Calu3 (cell line): ENCODE data around the gene TDRD10. TPM values are rescaled to one million over a fixed set of nuclear protein-coding genes. Genes with fewer than 3 reads are reported as not detected.

Experiments used
- BruUV-seq: library from RNA; stranded (reverse); fragments of 400-500 nt; replicated peaks from 2 replicates; lab custom pipeline; 2021; lab: Mats Ljungman, UMichigan
- CTCF ChIA-PET: fragments of 300-600 bp; sonication (Branson Sonifier 250); formaldehyde crosslinking; loops from one replicate; lab custom pipeline; 2022; ENCODE audit warnings: antibody characterized with exemption; lab: Charles Lee
- DNase-seq: peaks from one replicate; pipeline ENCODE4 v3.0.0; 2022
- H3K27ac Mint-ChIP-seq: one replicate; pipeline ENCODE4 v1.8.0; 2022; ENCODE audit warnings: mixed read lengths; ENCODE audit not compliant: unreplicated experiment
- H3K27me3 Mint-ChIP-seq: one replicate; pipeline ENCODE4 v1.8.0; 2022; ENCODE audit warnings: mixed read lengths; ENCODE audit not compliant: unreplicated experiment
- H3K36me3 Mint-ChIP-seq: one replicate; pipeline ENCODE4 v1.8.0; 2022; ENCODE audit warnings: mild to moderate bottlenecking, moderate library complexity, mixed read lengths; ENCODE audit not compliant: insufficient read depth, unreplicated experiment
- H3K4me1 Mint-ChIP-seq: one replicate; pipeline ENCODE4 v1.8.0; 2022; ENCODE audit warnings: mild to moderate bottlenecking, low read depth, mixed read lengths; ENCODE audit not compliant: unreplicated experiment
- H3K4me3 Mint-ChIP-seq: one replicate; pipeline ENCODE4 v1.8.0; 2022; ENCODE audit warnings: mild to moderate bottlenecking, low read depth, moderate library complexity, mixed read lengths; ENCODE audit not compliant: unreplicated experiment
- H3K9me3 Mint-ChIP-seq: one replicate; pipeline ENCODE4 v1.8.0; 2022; ENCODE audit warnings: low read depth, mixed read lengths; ENCODE audit not compliant: unreplicated experiment
- intact Hi-C: fragments of 100-400 bp; cut with micrococcal nuclease; formaldehyde crosslinking; loops from one replicate; pipeline ENCODE4 v1.10.0; 2022; ENCODE audit not compliant: unreplicated experiment
- total RNA-seq: library from RNA; stranded (reverse); gene quantifications from 2 replicates; pipeline ENCODE4 v1.2.3, GENCODE V29; 2022
- TF ChIP-seq, protein P1 (sequence below): fragments of 200-600 bp; IDR thresholded peaks from one replicate; pipeline ENCODE4 v1.8.0; 2022; ENCODE audit warnings: antibody characterized with exemption; ENCODE audit not compliant: unreplicated experiment

TDRD10 gene
- total RNA-seq, 1 experiment from 2014 or later, result not detected

DNA sequence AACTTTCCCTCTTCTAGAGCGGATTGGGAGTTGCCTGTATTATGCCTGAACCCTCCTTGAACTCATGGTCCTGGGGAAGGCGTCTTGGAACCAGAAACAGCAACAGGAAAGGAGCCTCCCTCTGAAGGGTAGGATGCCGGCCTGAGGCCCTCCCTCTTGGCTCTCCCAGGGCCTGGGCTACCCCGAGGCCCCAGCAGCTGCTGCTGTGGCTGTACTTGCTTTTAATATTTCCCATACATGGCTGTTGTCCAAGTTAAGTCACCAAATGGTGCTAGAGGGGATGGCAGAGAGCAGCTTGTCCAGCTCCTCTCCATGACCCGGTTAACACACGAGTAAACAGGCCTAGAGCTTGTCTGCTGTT, 76.0 kb downstream of the TDRD10 start:
- Mint-ChIP-seq H3K27ac (no peak overlapping the region), H3K4me3 (no peak overlapping the region), H3K27me3 (peaks cover 35% of the 10 kb centered on the region), H3K4me1 (no peaks in the 10 kb centered on the region), H3K36me3 (peaks cover 46% of the 10 kb centered on the region), H3K9me3 (no peaks in the 10 kb centered on the region)
- CTCF ChIA-PET, result no interaction called here
- intact Hi-C loops, result no loop called here
- BruUV-seq, result no TSS peak
- TF ChIP-seq, protein P1, sequence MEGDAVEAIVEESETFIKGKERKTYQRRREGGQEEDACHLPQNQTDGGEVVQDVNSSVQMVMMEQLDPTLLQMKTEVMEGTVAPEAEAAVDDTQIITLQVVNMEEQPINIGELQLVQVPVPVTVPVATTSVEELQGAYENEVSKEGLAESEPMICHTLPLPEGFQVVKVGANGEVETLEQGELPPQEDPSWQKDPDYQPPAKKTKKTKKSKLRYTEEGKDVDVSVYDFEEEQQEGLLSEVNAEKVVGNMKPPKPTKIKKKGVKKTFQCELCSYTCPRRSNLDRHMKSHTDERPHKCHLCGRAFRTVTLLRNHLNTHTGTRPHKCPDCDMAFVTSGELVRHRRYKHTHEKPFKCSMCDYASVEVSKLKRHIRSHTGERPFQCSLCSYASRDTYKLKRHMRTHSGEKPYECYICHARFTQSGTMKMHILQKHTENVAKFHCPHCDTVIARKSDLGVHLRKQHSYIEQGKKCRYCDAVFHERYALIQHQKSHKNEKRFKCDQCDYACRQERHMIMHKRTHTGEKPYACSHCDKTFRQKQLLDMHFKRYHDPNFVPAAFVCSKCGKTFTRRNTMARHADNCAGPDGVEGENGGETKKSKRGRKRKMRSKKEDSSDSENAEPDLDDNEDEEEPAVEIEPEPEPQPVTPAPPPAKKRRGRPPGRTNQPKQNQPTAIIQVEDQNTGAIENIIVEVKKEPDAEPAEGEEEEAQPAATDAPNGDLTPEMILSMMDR, result no peak
- no peak for DNase-seq

DNA sequence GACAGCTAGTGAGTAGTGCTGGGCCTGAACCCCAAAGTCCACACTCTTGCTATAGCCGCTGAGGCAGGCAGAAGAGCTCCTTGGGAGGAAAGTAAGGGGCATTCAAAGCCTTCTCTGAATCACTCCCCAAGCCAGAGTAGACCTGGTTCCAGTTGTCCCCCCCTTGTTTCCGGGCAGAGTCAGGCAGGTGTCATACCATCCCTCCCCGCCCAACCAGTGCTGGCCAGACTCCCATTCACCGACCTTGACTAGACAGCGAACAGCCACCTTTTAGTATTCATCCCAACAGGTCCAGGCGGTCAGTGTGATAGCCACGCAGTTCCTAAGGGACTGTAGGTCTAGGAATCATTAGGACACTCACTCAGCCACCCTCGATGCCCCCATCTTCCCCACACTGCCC, 77.4 kb downstream of the TDRD10 start:
- peaks cover 58% of the 10 kb centered on the region for H3K36me3 Mint-ChIP-seq
- CTCF ChIA-PET, result no interaction called here
- H3K4me3 Mint-ChIP-seq, result no peak overlapping the region
- BruUV-seq, result no TSS peak
- intact Hi-C loops, result no loop called here
- no peaks in the 10 kb centered on the region for H3K9me3 Mint-ChIP-seq
- peaks cover 22% of the 10 kb centered on the region for H3K27me3 Mint-ChIP-seq
- no peaks in the 10 kb centered on the region for H3K4me1 Mint-ChIP-seq
- TF ChIP-seq, protein P1, result no peak
- no peak overlapping the region for H3K27ac Mint-ChIP-seq
- DNase-seq, result no peak

DNA sequence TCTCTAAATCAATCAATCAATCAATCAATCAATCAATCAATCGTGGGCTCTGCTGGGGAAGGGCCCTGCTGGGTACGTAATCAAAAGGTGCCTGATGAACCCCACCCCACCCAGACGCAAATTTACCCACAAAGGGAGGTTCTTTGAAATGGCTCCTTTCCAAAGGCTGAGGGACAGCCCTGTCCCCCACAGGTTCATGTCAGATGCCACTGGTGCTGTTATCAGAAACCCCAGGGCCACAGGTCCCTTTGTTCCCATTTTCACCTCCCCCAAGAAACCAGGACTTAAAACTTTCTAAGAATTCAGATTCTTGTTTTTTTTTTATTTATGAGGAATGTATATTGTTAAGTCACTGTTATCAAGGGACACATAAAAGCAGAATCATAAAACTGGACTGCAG, 79.7 kb downstream of the TDRD10 start:
- peaks cover 67% of the 10 kb centered on the region for H3K36me3 Mint-ChIP-seq
- H3K9me3 Mint-ChIP-seq, result no peaks in the 10 kb centered on the region
- H3K27ac Mint-ChIP-seq, result no peak overlapping the region
- H3K4me3 Mint-ChIP-seq, result no peak overlapping the region
- intact Hi-C loops, result no loop called here
- CTCF ChIA-PET, result no interaction called here
- no TSS peak for BruUV-seq
- H3K27me3 Mint-ChIP-seq, result no peaks in the 10 kb centered on the region
- TF ChIP-seq, protein P1, result no peak
- DNase-seq, result no peak
- no peaks in the 10 kb centered on the region for H3K4me1 Mint-ChIP-seq

DNA sequence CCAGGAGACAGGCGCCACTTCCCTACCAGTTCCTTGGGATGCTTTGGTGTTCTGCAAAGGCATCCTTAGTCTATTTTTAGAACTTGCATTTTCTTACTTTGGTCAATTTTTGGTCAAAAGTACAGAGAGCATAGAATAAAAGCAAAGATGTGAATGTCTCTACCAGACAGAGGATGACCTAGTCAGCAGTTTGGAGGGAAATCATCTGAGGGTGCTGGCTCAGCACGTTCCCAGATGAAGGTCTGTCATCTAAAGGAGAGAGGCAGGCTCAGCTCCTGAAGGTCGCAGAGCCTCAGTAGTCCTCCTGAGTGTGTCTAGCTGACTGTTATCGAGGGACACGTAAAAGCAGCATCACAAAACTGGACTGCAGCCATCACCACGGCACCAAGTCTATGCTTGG, 80.9 kb downstream of the TDRD10 start:
- H3K27me3 Mint-ChIP-seq, result no peaks in the 10 kb centered on the region
- H3K4me3 Mint-ChIP-seq, result no peak overlapping the region

More for the DNA sequence above, 80.9 kb downstream of the TDRD10 start:
- Mint-ChIP-seq H3K36me3 (peaks cover 69% of the 10 kb centered on the region), H3K9me3 (no peaks in the 10 kb centered on the region), H3K27ac (no peak overlapping the region), H3K4me1 (no peaks in the 10 kb centered on the region)
- TF ChIP-seq, protein P1, result no peak
- BruUV-seq, result no TSS peak
- no peak for DNase-seq
- CTCF ChIA-PET, result no interaction called here
- intact Hi-C loops, result no loop called here
